ENCODE data around the gene STPG3. TPM values are rescaled to one million over a fixed set of nuclear protein-coding genes. Genes with fewer than 3 reads are reported as not detected.

Gene STPG3
- total and polyA plus RNA-seq, 2 of the 13 experiments (the other 11 are each of a cell fraction or from before 2014, with no cell fraction given), result not detected

DNA sequence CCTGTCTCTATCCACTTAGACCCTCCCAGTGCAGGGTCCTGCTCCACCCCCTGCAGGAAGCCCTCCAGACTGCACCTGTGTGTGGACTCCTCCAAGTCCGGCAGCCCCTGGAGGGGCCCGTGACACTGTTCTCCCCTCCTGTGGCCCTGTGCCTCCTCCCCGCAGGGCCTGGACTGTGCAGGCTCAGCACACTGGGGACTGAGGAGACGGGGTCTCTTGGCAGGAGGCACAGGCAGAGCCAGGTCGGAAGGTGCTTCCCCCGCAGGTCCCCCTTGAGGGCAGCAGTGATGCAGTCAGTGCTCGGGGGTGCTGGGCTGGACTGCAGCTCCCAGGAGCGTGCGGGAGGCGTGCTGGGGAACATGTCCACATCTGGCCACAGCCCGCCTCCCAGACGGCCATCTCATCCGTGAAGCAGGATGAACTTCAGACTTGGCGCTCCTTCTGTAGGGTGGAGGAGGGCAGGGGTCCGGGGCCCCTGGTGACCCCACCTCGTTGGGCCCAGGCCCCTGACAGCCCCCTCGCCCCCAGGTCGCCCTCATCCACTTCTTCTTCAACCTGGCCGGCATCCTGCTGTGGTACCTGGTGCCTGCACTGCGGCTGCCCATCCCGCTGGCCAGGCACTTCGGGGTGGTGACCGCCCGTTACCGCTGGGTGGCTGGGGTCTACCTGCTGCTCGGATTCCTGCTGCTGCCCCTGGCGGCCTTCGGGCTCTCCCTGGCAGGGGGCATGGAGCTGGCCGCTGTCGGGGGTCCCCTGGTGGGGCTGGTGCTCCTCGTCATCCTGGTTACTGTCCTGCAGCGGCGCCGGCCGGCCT lies 15.5 kb upstream of the STPG3 start (continued):
- TF ChIP-seq ZNF337 (CRISPR knock-in tag; IDR thresholded peaks at IDR 0.05; ENCODE audit: borderline replicate concordance, low read depth) (peak; percentile 11; the same call in 1 of the 2 replicates), ZNF784 (CRISPR knock-in tag; IDR thresholded peaks at IDR 0.05; ENCODE audit: borderline replicate concordance) (peak; percentile 59; the same call in 1 of the 2 replicates), ZNF10 (CRISPR knock-in tag; IDR thresholded peaks at IDR 0.05; ENCODE audit: borderline replicate concordance, low read depth) (no peak), ZNF230 (CRISPR knock-in tag; IDR thresholded peaks at IDR 0.05) (no peak), ZNF264 (CRISPR knock-in tag; IDR thresholded peaks at IDR 0.05) (peak; percentile 47; the same call in 1 of the 2 replicates), NFE2 (CRISPR knock-in tag; IDR thresholded peaks at IDR 0.05) (no peak), ZNF225 (CRISPR knock-in tag; IDR thresholded peaks at IDR 0.05) (no peak), GABPB1 (CRISPR knock-in tag; IDR thresholded peaks at IDR 0.05) (peak; percentile 44), SALL1 (CRISPR knock-in tag; IDR thresholded peaks at IDR 0.05) (peak; percentile 41; the same call in 1 of the 2 replicates), TFDP2 (CRISPR knock-in tag; IDR thresholded peaks at IDR 0.05) (peak; percentile 55; the same call in 1 of the 2 replicates), ZBTB10 (CRISPR knock-in tag; IDR thresholded peaks at IDR 0.05; ENCODE audit: borderline replicate concordance) (0 out of 2 replicates have a peak, but pooled peaks have one; percentile 59), HIVEP1 (CRISPR knock-in tag; IDR thresholded peaks at IDR 0.05) (no peak; the same call in 1 of the 2 replicates), KMT2A (CRISPR knock-in tag; IDR thresholded peaks at IDR 0.05) (no peak), ZMYM2 (CRISPR knock-in tag; IDR thresholded peaks at IDR 0.05) (0 out of 2 replicates have a peak, but pooled peaks have one; percentile 25), ZNF251 (CRISPR knock-in tag; IDR thresholded peaks at IDR 0.05) (no peak), FOXK1 (CRISPR knock-in tag; IDR thresholded peaks at IDR 0.05; ENCODE audit: borderline replicate concordance, low read depth) (no peak), ZNF235 (CRISPR knock-in tag; IDR thresholded peaks at IDR 0.05; ENCODE audit: borderline replicate concordance) (0 out of 2 replicates have a peak, but pooled peaks have one; percentile 20), SOX5 (CRISPR knock-in tag; IDR thresholded peaks at IDR 0.05; ENCODE audit: borderline replicate concordance) (peak; percentile 29), ZFP41 (CRISPR knock-in tag; IDR thresholded peaks at IDR 0.05; ENCODE audit: borderline replicate concordance) (no peak), HOXA3 (CRISPR knock-in tag; IDR thresholded peaks at IDR 0.05) (peak; percentile 66; the same call in 1 of the 2 replicates), SRY (CRISPR knock-in tag; IDR thresholded peaks at IDR 0.05) (peak; percentile 8; the same call in 1 of the 2 replicates), SP5 (CRISPR knock-in tag; IDR thresholded peaks at IDR 0.05; ENCODE audit: borderline replicate concordance, low read depth) (peak; percentile 28; the same call in 1 of the 2 replicates), HDAC2 (CRISPR knock-in tag; IDR thresholded peaks at IDR 0.05) (peak; percentile 60; the same call in 1 of the 2 replicates)
- TF ChIP-seq, protein P1, sequence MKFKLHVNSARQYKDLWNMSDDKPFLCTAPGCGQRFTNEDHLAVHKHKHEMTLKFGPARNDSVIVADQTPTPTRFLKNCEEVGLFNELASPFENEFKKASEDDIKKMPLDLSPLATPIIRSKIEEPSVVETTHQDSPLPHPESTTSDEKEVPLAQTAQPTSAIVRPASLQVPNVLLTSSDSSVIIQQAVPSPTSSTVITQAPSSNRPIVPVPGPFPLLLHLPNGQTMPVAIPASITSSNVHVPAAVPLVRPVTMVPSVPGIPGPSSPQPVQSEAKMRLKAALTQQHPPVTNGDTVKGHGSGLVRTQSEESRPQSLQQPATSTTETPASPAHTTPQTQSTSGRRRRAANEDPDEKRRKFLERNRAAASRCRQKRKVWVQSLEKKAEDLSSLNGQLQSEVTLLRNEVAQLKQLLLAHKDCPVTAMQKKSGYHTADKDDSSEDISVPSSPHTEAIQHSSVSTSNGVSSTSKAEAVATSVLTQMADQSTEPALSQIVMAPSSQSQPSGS (CRISPR knock-in tag; IDR thresholded peaks at IDR 0.05), result no peak

Data from HepG2 (cell line).